Cardiac fibroblast (primary cell): ENCODE data around the gene FSIP1.

Experiments
- DNase-seq, 2 donors: peaks; one replicate each; pipeline versions ENCODE4 v3.0.0 to v3.0.0-alpha.2; 2010; ENCODE audit warnings: low read depth in 2 of 2
- H3K4me3 ChIP-seq, 2 donors: replicated peaks in 1 of 2; 1 replicate in 1 of 2; 2 replicates in 1 of 2; pipeline ENCODE4 v1.5.1; 2011; ENCODE audit warnings: low read depth in 2 of 2, low read length in 2 of 2, mild to moderate bottlenecking in 2 of 2, moderate library complexity in 1 of 2
- CTCF ChIP-seq: IDR thresholded peaks from one replicate; pipeline ENCODE4 v1.5.1; 2011; ENCODE audit warnings: low read depth, mild to moderate bottlenecking, low read length, inconsistent platforms

The FSIP1 gene

GRCh38 chr15:39685999-39686613, 96.5 kb downstream of the FSIP1 start:
- H3K4me3 ChIP-seq: no peak overlapping the region
- TF ChIP-seq CTCF: peak; percentile 64
- peak; percentile 75 to 77 for DNase-seq

GRCh38 chr15:39685367-39685766, 97.3 kb downstream of the FSIP1 start:
- H3K4me3 ChIP-seq: no peak overlapping the region
- DNase-seq: no peak
- no peak for TF ChIP-seq CTCF

GRCh38 chr15:39684233-39684632, 98.4 kb downstream of the FSIP1 start:
- no peak for TF ChIP-seq CTCF
- no peak overlapping the region for H3K4me3 ChIP-seq
- DNase-seq: peak in 1 of 2 donors; percentile 32

- TF ChIP-seq CTCF: no peak
- H3K4me3 ChIP-seq: no peak overlapping the region
- DNase-seq: no peak
These were observed 100.3 kb downstream of the FSIP1 start for GRCh38 chr15:39682366-39682765.

- no peak for TF ChIP-seq CTCF
- peak; percentile 18 to 81 for DNase-seq
- H3K4me3 ChIP-seq: no peak overlapping the region
These were observed 101.8 kb downstream of the FSIP1 start for GRCh38 chr15:39680868-39681267.

- no peak for TF ChIP-seq CTCF
- no peak overlapping the region for H3K4me3 ChIP-seq
- no peak for DNase-seq
These were observed 110.0 kb downstream of the FSIP1 start for GRCh38 chr15:39672666-39673065.

GRCh38 chr15:39672184-39672583, 110.5 kb downstream of the FSIP1 start:
- TF ChIP-seq CTCF: no peak
- H3K4me3 ChIP-seq: no peak overlapping the region
- DNase-seq: no peak
